Activated T-cell treated with anti-CD3 and anti-CD28 coated beads for 48 hours (primary cell): ENCODE results near the gene CLEC18A.
"Not testable (repeated sequence)": the region's sequence is repeated elsewhere in the genome, so short reads cannot be mapped to it uniquely, and the experiment has no call there.

ENCODE experiments used
- DNase-seq: peaks from one replicate; pipeline ENCODE4 v3.0.0-alpha.2; 2020; ENCODE audit warnings: low read depth

Gene CLEC18A

DNA sequence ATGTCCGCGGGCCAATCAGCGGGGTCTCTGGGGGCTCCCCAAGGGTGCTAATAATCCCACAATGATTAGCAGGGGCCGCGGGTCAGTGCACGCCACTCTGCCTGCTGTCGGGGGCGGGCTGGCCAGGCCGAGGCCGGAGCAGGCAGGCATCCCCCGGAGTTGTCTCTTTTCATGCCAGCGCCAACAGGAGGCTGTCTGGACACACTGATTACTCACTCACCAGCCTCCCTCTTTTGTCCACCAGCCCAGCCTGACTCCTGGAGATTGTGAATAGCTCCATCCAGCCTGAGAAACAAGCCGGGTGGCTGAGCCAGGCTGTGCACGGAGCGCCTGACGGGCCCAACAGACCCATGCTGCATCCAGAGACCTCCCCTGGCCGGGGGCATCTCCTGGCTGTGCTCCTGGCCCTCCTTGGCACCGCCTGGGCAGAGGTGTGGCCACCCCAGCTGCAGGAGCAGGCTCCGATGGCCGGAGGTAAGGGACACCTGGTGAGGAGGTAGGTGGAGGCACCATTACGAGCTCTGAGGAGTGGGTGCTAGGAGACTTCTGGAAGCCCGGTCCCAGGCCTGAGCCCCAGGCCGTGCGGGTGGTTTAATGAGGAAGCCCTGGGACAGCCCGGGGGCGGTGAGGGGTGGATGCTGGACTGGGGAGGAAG lies at the start of gene CLEC18A:
Gene CLEC18A, plus strand, starts transcription at position 318 of the 655 bp plus-strand sequence. Its CDS starts 33 bp downstream, at position 351.
- DNase-seq: not testable (repeated sequence)

DNA sequence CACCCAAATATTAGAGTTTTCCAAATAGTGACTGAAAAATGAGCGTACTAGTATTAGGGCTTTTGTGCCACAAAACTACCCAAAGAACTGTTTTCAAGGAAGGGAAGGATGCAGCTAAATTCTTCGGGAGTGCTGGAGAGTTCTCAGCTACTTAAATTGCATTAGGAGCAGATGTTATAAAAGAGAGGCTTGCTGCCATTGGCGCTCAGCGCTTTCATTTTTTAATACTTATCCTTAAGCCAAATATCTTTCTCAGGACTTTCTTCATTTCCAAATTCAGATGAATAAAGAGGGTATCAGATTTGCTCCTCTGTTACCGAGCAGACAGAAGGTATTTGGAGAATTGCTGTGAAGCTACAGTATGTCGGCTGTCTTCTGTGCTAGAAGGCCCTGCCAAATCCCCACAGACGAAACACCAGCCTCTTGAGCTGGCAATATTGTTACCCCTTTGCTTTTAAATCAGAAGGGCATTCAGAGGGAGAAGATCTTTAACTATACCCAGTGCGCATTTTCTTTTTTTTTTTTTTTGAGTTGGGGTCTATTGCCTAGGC lies 47.2 kb upstream of the CLEC18A start:
- DNase-seq: no peak

DNA sequence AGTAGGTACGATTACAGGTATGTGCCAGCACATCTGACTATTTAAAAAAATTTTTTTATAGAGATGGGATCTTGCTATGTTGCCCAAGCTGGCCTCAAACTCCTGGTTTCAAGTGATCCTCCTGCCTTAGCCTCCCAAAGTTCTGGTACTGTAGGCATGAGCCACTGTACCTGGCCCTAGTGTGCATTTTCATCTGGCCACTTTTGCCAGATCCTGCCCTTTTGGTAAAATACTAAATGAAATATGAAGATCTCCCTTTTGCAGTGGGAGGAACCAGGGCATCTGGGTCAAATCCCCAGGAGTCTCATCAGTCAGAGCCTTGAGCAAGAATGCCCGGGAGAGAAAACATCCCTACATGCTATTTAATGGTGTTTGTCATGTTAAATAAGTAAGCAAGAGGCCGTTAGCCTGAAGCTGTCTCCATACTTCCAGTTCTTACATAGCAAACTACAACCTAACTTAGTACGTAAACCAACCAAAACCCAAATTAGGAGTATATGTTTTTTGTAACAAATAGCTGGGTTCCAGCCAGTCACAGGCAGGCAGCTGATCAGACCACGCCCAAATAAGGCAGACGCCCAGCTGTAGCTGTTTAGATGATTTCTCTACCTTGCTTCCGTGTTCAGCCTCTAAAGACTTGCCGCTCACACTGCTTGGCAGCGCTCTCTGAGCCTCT lies 46.5 kb upstream of the CLEC18A start:
- no peak for DNase-seq

DNA sequence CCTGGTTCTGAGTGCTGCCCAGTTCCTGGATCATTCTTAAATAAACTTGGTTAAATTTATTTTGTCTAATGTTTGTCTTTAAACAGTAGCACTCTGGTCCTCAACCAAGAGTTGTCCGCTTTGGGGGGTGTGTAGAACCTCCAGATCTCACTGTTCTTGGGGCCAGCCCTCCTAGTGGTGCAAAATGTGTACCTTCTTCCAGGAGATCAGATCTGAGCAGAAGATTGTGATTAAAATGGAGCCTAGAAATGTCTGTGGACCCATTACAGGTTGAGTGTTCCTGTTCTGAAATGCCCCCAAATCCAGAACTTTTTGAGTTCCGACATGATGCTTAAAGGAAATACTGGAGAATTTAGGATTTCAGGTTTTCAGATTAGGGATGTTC lies 46.0 kb upstream of the CLEC18A start:
- no peak for DNase-seq

DNA sequence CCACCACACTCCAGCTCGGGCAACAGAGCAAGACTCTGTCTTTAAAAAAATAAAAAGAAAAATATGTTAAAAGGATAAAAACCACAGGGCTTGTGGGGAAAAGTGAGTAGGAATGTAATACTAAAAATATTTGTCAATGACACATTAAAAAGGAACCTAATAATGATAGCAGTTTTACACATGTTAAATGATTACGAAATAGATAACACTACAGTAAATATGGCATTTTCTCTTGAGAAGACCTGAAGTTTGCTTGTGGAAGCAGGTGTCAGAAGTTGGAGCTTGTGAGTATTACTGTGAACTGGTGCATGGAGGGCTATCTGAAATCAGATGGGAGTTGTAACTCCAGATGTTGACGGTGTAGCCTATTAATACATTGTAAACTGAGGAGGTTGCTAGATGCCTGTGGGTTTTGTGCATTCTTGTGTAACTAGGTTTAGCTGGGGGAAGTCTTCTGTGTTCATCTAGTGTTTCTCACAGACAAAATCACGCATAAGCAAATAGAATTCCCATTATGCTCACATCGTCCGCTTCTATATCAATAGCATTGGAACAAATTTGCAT lies 44.2 kb upstream of the CLEC18A start:
- no peak for DNase-seq

DNA sequence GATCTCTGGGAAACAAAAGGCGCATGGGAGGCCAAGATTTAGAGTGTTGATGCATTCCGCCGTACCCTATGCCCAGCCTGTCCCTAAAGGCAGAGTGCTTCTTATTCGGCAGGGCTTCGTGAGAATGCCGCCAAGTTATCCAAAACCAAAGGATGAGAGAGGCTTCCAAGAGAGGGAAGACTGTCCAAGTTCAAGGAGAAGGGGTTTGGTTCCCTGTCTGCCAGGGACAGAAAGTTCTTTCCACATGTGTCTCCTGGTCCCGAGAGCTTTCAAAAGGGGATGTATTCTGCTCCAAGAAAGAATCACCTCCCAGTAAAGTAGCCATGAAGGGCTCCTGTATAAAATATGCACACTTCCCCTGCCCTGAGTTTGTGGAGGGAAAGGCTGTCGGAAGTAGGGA lies 42.1 kb upstream of the CLEC18A start:
- DNase-seq: no peak

DNA sequence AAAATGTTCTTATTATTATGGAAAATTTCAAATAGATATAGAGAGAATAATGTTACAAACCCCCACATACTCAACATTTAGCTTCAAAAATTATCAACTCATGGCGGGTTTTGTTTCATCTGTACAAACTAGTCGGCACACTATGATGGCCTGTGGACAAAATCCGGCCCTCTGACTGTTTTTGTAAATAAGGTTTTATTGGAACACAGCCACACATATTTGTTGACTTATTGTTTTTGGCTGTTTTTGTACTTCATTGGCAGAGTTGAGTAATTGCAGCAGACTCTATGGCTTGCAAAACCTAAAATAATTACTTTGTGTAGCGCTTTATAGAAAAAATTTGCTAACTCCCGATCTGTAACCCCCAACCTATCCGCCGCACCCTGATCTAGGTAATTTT lies 41.4 kb upstream of the CLEC18A start:
- DNase-seq: no peak

DNA sequence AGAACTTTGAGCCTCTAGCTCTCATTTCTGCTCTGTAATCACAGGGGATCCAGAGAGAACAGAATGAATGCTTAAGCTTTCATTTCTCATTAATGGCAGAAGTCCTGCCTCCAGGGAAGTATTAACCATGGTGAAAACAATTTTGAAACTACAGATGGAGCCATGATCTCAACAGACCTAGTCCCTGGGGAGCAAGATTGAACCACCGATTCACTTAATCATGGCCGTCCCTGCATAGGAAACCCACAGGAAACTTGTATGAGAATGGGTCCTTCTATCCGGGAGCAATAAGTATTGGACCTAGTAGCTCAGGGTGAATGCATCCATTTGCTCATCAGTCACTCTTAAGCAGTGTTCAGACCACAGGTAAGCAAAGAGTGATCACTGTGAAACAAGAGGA lies 40.2 kb upstream of the CLEC18A start:
- no peak for DNase-seq

DNA sequence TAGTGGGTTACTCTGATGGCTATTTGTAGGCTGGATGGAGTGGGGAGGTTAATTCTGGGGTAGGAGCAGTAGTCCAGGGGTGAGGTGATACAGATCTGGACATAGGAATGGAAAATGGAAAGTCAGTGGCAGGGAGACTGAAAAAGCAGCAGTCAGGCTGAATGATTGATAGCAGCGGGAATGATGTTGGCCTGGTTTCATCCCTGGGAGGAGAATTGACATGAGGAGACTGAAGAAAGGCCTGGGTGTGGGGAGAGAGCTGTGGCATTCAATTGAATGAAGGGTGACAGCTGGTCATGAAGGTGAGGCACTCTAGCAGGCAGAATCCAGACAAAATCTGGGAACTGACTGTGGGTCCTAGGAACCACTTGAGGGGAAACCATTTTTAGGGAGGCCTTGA lies 34.7 kb upstream of the CLEC18A start:
- DNase-seq: no peak

DNA sequence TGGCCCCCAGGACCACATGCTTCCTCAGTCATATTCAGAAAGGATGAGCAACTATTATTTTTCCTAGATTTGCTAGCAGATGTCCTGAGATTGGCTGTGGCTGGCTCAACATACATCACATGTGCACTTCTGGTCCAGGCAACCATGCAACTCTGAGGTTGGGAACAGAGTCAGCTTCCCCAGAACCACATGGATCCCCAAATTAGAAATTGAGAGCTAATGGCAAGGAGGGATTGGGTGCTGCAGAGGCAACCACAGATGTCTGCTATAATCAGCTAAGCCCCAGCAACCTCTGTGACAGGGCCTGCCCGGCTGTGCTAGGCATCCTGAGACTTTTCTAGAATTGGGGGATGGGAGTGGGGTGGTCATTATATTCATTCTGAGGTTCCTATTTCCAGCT lies 33.8 kb upstream of the CLEC18A start:
- DNase-seq: no peak

DNA sequence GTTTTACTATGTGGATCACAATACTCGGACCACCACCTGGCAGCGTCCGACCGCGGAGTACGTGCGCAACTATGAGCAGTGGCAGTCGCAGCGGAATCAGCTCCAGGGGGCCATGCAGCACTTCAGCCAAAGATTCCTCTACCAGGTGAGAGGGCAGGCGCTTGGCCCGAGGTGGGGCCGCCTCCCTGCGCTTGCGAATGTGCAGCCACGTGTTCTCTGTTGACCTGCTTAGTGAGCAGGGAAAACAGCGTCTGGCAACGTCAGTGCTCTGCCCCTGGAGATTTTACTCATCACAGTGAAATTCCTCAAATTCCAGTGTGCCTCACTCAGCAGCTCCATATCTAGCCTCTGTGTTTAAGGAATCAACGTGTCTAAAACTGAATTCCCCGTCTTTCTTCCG lies 33.4 kb upstream of the CLEC18A start:
- DNase-seq: no peak

DNA sequence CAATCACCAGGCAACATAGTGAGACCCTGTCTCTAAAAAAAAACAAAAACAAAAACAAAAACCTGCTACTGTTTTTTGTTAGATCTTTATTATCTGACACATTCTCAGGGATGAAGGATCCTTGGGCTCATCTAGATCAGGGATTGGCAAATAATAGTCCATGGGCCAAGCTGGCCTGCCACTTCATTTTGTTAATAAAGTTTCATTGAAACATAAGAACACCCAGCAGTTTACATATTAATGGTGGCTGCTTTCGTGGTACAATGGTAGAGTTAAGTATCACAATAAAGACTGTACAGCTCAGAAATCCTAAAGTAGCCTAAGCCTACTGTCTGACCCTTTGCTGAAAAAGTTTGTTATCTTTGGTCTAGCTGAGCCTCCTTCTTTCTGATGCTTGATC lies 32.9 kb upstream of the CLEC18A start:
- no peak for DNase-seq

DNA sequence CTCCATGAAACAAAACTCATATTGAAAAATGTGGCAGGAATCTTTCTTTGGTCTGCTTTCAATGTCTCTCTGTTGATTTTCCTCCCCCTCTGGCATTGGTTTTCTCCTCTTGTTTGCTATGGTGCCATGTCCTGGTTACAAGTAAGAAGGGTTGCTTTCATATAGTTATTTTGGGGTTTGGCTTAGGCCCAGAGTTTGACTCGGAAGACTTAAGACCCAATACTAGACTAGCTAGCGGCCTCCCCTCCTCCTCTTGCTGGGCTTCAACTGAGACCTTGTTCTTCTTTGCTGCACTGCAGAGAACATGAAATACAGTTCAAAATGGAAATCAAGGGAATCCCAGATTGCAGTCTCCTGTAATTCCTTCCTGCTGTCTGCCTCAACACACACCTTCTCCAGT lies 30.0 kb upstream of the CLEC18A start:
- no peak for DNase-seq

DNA sequence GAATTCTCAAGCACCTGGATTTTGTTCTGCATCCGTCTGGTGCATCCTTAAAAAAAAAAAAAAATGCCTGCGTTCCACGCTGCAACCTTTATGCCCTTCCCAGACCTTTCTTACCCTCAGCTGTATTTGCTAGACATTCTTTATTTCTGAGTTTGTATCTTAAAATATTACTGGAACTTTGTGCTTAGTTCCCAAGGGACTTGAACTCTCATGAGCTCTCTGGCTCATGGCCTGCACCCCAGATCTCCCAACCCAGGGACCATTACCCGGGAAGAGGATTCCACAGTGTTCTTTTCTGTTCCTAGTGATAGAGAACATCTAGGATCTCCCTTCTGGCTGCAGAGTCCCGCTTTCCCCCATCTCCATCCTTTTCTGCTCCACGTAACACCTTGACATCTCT lies 28.9 kb upstream of the CLEC18A start:
- DNase-seq: no peak

DNA sequence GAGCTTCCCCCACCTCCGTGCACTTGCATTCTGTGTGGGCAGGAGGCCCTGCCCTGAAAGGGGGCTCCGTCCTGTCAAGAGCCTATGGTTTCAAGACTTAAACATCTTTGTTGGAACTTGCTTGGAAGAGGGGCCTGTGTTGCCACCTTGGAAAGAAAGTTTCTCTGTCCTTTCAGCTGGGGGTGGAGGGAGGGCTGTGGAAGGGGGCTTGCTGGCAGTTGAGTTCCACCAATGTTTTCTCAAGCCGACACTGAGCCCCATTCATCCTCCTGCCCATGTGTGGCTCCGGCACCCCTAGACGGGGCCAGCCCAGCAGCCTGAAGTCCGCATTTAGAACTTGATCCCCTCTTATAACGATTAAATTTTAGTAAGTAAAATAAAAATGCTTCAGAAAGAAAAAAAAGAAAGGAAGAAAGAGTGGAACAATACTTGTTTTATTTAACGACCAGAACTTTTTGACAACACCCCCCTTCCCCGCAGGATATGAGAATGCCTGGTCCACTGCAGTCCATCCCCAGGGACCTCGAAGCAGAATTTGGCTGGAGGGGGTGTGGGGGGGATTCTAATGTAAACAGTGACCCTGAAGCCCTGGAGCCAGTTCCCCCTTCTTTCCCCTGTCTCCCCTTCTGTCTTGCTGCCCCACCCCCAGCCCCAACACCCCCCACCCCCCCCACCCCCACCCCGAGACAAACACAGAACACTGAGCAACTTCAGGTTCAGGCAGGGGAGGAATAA lies 26.9 kb upstream of the CLEC18A start:
- no peak for DNase-seq

DNA sequence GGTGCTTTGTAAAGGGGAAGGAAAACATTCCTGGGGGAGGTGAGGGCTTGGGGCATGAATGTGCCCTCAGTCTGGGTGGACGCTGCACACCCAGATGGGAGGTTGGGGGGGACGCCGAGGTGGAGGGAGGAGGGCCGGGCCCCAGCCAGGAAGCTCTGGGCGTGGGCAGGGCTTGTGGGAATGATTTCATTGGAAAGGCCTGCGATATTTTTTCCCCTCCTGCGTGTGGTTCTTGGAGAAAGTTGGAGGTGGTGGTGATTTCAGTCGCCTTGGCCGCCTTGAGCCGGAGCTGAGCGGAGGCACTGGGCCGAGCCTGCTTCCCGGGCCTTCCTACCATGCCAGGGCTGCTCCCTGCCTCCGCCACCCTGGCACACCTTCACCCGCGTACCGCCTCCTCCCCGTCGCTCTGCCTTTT lies 26.4 kb upstream of the CLEC18A start:
- DNase-seq: no peak

DNA sequence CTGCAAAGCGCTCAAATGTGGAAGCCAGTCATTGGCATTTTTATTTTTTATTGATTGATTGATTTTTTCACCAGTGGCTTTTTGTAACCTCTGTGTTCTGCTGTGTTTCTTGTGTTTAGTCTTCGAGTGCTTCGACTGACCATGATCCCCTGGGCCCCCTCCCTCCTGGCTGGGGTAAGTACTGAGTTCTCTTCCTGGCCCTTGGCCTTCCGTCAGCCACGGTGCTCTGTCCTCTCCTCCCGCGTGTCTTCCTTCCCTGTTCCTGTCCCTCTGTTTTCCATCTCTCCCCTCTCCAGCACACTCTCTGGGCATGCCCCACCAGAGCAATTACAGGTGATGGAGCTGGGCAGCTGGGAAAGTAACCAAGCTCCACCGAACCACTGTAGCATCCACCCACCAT lies 25.8 kb upstream of the CLEC18A start:
- no peak for DNase-seq

DNA sequence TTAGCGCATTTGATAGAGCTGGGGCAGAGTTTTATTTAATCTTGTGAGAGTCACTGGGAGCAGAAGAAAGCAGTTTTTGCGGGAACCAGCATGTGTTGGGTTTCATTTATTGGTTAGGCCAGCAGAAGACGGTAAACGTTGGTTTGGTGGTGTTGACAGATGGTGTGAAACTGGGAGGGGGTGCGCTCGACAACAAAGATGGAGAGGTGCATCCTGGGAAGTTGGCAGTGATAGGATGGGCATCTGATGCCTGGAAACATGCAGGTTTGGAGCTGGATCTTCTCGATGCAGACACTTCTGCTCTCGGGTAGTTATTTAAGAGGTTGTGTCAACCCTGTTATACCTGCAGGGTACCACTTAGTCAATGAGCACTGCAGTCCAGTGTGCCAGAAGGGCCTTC lies 24.9 kb upstream of the CLEC18A start:
- DNase-seq: no peak

DNA sequence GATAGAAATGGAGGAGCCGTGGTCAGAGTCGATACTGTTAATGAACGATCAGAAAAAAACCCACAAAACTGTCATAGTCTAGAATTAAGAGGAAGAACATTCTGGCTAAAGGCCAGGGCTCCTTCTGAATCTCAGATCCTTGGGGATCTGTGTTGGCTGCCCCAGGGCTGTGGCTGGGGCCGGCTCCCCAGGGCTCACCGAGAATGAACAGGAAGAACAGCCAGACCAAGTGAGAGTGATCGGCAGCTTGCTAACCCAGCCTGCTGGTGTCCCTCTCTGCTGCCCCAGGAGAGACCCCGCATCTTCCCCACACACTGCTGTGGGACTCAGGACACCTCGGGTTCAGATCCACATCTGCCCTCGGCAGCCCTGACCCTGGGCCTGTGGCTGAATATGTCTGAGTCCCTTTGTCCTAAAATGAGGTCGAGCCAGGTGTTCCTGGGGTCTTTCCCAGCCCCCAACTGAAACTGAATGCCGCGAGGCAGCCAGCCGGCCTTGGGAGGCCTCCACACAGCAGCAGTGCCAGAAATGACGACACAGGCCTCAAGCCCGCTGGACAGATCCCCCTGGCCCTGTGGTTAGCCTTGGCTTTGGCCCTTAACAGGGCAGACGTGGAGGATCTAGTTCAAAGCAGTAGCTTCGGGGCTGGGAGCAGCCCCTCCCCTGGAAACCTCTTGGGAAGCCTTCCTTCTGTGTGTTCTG lies 23.9 kb upstream of the CLEC18A start:
- no peak for DNase-seq

DNA sequence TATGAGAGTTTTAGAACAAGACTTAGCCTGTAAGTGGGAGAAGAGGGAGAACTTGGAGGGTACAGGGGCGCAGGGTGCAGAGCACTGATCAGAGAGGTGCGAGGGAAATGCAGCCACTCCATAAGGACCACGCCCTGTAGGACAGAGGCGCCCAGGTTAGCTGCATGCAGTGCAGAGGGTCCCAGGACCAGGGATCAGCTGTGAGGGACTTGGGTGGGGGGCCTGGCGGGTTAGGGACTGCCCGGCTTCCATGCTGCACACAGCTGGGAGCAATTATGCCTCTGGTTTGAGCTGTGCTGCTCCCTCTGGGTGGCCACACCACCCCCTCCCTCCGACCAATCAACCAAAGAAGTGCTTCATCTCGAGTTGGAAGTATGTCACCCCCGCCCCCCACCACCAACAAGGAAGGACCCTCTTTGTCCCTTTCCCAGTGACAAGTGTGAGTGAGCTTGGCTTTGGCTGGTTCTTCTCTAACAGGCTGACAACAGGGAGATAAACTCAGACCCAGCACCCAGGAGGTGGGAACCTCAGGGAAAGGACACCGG lies 22.2 kb upstream of the CLEC18A start:
- DNase-seq: no peak

DNA sequence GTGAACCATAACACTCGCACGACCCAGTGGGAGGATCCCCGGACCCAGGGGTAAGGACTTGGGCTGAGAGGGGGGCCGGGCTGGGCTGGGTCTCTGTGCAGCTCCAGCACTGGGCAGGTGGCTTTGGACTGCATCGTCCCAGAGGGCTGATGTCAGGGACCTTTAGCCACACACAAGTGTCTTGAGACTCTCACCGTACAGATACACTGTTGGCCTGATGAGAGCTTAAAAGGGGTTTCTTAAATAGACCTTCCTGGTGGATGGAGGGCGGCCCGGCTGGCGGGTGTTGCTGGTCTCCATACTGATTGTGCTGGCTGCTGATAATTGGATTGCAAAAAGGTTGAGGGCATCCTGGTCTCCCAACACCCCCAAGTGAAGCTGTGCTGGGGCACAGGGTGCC lies 21.7 kb upstream of the CLEC18A start:
- no peak for DNase-seq
